Duodenal mucosa (tissue), 2 donors: ENCODE results near the gene DCLRE1B.

Experiments used
- H3K27ac ChIP-seq: one replicate; pipeline ENCODE4 v1.7.0; 2013; ENCODE audit warnings: low read depth, low read length
- H3K27me3 ChIP-seq, 2 donors: one replicate each; pipeline ENCODE4 v1.7.0; 2013; ENCODE audit warnings: low read length in 2 of 2, control low read depth in 1 of 2; ENCODE audit not compliant: insufficient read depth in 2 of 2, control insufficient read depth in 1 of 2
- H3K36me3 ChIP-seq, 2 donors: one replicate each; pipeline ENCODE4 v1.7.0; 2013; ENCODE audit warnings: low read length in 2 of 2, control low read depth in 1 of 2; ENCODE audit not compliant: insufficient read depth in 2 of 2, control insufficient read depth in 1 of 2
- H3K4me1 ChIP-seq, 2 donors: one replicate each; pipeline ENCODE4 v1.7.0; 2013; ENCODE audit warnings: low read length in 2 of 2, control low read depth in 1 of 2; ENCODE audit not compliant: insufficient read depth in 2 of 2, control insufficient read depth in 1 of 2
- H3K4me3 ChIP-seq, 2 donors: one replicate each; pipeline ENCODE4 v1.7.0; 2013; ENCODE audit warnings: low read length in 2 of 2, low read depth in 1 of 2
- H3K9ac ChIP-seq, 2 donors: one replicate each; pipeline ENCODE4 v1.7.0; 2013; ENCODE audit warnings: low read length in 2 of 2, low read depth in 1 of 2
- H3K9me3 ChIP-seq, 2 donors: one replicate each; pipeline ENCODE4 v1.7.0; 2013; ENCODE audit warnings: low read length in 2 of 2, control low read depth in 1 of 2; ENCODE audit not compliant: control insufficient read depth in 1 of 2

Gene DCLRE1B

DNA sequence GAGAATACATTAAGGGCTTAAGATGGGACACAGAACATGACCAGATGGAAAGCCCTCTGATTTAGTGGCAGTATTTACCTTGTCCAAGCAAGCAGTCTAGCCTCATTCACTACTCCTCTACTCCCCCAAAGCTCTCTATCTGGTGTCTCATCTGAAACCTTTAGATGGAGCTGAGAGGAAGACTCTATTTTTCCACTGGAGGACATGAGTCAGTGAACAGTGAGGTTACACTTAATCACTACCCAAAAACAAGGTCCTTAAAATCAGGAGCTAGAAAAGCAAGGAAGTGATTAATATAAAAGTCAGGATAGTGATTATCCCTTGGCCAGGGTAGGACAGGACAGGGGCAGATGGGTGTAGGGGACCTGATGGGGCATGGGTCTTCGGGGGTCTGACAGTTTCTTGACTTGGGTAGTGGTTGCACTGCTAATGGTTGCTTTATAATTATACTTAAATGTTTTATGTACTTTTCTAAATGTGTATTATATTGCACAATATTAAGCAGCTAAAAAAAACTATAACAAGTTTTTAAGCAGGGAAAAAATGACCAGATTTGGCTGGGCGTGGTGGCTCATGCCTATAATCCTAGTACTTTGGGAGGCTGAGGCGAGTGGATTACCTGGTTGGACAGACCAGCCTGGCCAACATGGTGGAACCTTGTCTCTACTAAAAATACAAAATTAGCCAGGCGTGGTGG, 36.6 kb upstream of the DCLRE1B start:
- peaks cover 0 to 7% of the 10 kb centered on the region in 2 donors for H3K4me1 ChIP-seq
- H3K4me3 ChIP-seq, result no peak overlapping the region
- H3K36me3 ChIP-seq, result no peaks in the 10 kb centered on the region
- no peak overlapping the region for H3K27ac ChIP-seq
- no peaks in the 10 kb centered on the region for H3K27me3 ChIP-seq
- H3K9me3 ChIP-seq, result no peaks in the 10 kb centered on the region
- H3K9ac ChIP-seq, result no peak overlapping the region

- Histone ChIP-seq H3K9me3 (no peaks in the 10 kb centered on the region), H3K9ac (peak overlapping the region in 1 of 2 donors; percentile 41), H3K36me3 (no peaks in the 10 kb centered on the region), H3K4me3 (peak overlapping the region in 1 of 2 donors; percentile 21), H3K27ac (no peak overlapping the region), H3K27me3 (no peaks in the 10 kb centered on the region), H3K4me1 (peaks cover 9 to 22% of the 10 kb centered on the region in 2 donors)
Observed at GRCh38 chr1:113870778-113871177, 34.3 kb upstream of the DCLRE1B start.

DNA sequence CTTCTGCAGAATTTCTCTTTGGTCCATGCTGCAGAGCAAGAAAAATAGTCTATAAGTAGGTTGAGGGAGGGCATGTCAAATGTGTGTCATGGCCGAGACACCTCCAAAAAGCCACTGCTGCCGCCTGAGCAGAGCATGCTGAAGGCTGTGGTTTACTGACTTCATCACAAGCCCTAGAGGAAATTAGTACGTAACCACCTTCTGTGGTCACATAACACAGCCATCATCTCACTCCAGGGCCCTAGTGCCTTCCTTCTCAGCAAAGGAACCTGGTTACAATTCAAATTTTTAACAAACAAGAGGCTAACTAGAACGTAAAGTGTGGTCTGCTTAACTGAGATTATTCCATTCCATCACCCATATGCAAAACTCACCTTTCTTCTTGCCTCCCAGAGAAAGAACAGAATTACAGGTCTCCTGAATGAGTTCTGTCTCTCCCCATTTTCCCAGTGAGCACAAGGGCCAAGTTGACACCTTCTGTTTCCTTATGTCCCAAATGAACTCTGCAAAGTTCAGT, 33.5 kb upstream of the DCLRE1B start, which contains the start of gene PTPN22:
Gene PTPN22, minus strand, starts transcription at position 116 of the 517 bp plus-strand sequence.
- Histone ChIP-seq H3K4me1 (peaks cover 14 to 24% of the 10 kb centered on the region in 2 donors), H3K9ac (peak within 1 kb of the TSS; percentile 10 to 57), H3K27ac (peak within 1 kb of the TSS; percentile 65), H3K4me3 (peak within 1 kb of the TSS; percentile 21 to 42), H3K27me3 (no peaks in the 10 kb centered on the region), H3K36me3 (no peaks in the 10 kb centered on the region), H3K9me3 (no peaks in the 10 kb centered on the region)

DNA sequence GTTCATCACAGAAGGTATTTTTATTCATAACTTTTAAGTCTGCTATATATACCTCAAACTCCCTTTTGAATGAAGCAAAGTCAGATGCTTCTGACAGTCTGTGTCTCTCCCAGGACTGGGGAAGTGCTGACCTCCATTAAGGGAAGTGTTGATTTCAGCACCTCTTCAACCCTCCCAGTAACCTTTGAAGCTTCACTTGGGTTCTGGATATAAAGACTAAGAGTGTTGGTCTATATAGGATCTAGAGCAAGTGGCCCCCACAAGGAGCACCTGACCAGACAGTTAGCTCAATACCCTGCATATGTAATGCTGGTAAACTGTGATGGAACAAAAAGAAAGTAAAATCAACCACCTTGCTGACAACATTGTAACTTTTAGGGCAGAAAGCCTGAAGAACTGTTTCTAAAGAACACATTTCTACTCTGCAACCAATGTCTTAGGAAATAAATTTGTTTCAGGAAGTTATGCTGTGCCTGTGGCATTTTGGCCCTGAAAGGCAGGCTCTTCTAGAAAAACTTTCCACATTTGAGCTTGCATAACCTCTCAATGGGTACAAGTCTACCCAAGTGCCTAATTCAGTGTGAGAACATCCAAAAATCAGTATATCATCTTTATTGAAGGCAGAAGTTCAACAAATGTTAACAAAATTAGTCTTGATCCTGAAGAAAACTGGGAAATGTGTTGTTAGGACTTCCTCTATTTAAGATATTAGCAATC, 32.7 kb upstream of the DCLRE1B start:
- H3K9ac ChIP-seq, result peak overlapping the region; percentile 10 to 36
- H3K27me3 ChIP-seq, result no peaks in the 10 kb centered on the region
- no peaks in the 10 kb centered on the region for H3K36me3 ChIP-seq
- peak overlapping the region in 1 of 2 donors; percentile 5 for H3K4me3 ChIP-seq
- H3K27ac ChIP-seq, result peak overlapping the region; percentile 65
- peaks cover 14 to 24% of the 10 kb centered on the region in 2 donors for H3K4me1 ChIP-seq
- H3K9me3 ChIP-seq, result no peaks in the 10 kb centered on the region

GRCh38 chr1:113874012-113874879, 30.9 kb upstream of the DCLRE1B start:
- H3K9me3 ChIP-seq, result no peaks in the 10 kb centered on the region
- peaks cover 16 to 37% of the 10 kb centered on the region in 2 donors for H3K4me1 ChIP-seq
- no peak overlapping the region for H3K27ac ChIP-seq
- no peaks in the 10 kb centered on the region for H3K36me3 ChIP-seq
- no peaks in the 10 kb centered on the region for H3K27me3 ChIP-seq
- no peak overlapping the region for H3K9ac ChIP-seq
- H3K4me3 ChIP-seq, result no peak overlapping the region

DNA sequence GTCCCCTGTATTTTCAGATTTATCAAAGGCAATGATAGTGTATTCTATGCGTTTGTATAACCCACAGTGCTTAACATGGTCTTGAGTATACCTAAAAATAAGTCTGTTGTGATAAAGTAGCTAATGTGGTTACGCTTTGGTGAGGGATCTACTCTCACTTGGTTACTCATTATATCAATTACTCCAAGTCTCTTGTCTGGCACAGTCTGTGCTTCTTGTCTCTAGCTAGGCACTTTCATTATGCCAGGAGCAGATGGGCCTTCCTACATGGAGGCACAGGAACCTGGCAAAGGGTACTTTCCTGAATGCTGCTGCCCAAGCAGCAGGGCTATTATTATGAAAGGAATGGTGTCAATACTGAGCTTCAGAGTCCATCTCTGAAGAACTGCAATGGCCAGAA, 29.4 kb upstream of the DCLRE1B start:
- Histone ChIP-seq H3K9ac (no peak overlapping the region), H3K9me3 (no peaks in the 10 kb centered on the region), H3K4me1 (peaks cover 20 to 42% of the 10 kb centered on the region in 2 donors), H3K27me3 (no peaks in the 10 kb centered on the region), H3K36me3 (peaks cover 0 to 4% of the 10 kb centered on the region in 2 donors), H3K27ac (no peak overlapping the region), H3K4me3 (peak overlapping the region in 1 of 2 donors; percentile 19)

GRCh38 chr1:113876176-113876575, 28.9 kb upstream of the DCLRE1B start:
- Histone ChIP-seq H3K27me3 (no peaks in the 10 kb centered on the region), H3K4me1 (peaks cover 20 to 46% of the 10 kb centered on the region in 2 donors), H3K9ac (no peak overlapping the region), H3K9me3 (no peaks in the 10 kb centered on the region), H3K36me3 (peaks cover 0 to 4% of the 10 kb centered on the region in 2 donors), H3K27ac (no peak overlapping the region), H3K4me3 (peak overlapping the region in 1 of 2 donors; percentile 19)

GRCh38 chr1:113879739-113880038, 25.4 kb upstream of the DCLRE1B start:
- Histone ChIP-seq H3K4me3 (no peak overlapping the region), H3K27ac (no peak overlapping the region), H3K4me1 (peaks cover 17 to 43% of the 10 kb centered on the region in 2 donors), H3K36me3 (peaks cover 0 to 4% of the 10 kb centered on the region in 2 donors), H3K9me3 (no peaks in the 10 kb centered on the region), H3K9ac (no peak overlapping the region), H3K27me3 (no peaks in the 10 kb centered on the region)

DNA sequence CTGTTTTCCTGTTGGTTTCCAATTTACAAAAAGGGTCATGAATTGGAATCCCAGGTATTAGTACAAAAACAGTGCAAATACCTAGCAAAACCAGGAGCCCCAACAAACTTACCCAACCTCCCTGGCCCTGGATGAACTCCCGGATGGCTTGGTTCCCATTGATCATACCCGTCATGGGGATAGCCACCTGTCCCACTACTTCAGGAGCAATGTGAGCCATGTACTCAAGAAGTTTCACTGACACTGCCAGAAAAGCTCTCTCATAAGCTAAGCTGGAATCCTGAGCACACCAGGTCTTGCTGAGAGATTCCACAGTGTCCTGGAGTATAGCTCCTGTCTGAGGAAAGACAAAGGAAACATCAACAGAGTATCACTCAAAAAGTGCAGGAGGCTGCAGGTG, 23.5 kb upstream of the DCLRE1B start:
- Histone ChIP-seq H3K9ac (no peak overlapping the region), H3K4me1 (peaks cover 11 to 30% of the 10 kb centered on the region in 2 donors), H3K36me3 (peaks cover 0 to 4% of the 10 kb centered on the region in 2 donors), H3K9me3 (no peaks in the 10 kb centered on the region), H3K27ac (no peak overlapping the region), H3K4me3 (no peak overlapping the region), H3K27me3 (no peaks in the 10 kb centered on the region)
